ENCODE measurements around the gene ZNF358. TPM values are rescaled to one million over a fixed set of nuclear protein-coding genes. Genes with fewer than 3 reads are reported as not detected.
A peak's percentile ranks its signal among the peaks of the same experiment; 100 is the strongest.

The ZNF358 gene
- total RNA-seq, 2 donors from 2014 or later, result 20.2 to 44.1 TPM

GRCh38 chr19:7478173-7478842 lies 37.6 kb upstream of the ZNF358 start:
- DNase-seq, result no peak
- Histone ChIP-seq H3K36me3 (no peaks in the 10 kb centered on the region), H3K9ac (ENCODE audit: low read depth in 2 of 2, low read length in 2 of 2) (no peak overlapping the region), H3K9me3 (no peaks in the 10 kb centered on the region), H3K4me1 (peaks cover 2% of the 10 kb centered on the region), H3K27me3 (no peaks in the 10 kb centered on the region), H3K27ac (no peak overlapping the region), H3K4me3 (no peak overlapping the region)
- intact Hi-C loops (cut with DNase I), result no loop called here
- TF ChIP-seq CTCF (IDR thresholded peaks at IDR 0.05), result no peak

- Histone ChIP-seq H3K4me3 (no peak overlapping the region), H3K27me3 (no peaks in the 10 kb centered on the region), H3K27ac (no peak overlapping the region), H3K4me1 (peaks cover 4% of the 10 kb centered on the region), H3K9me3 (no peaks in the 10 kb centered on the region), H3K9ac (ENCODE audit: low read depth in 2 of 2, low read length in 2 of 2) (no peak overlapping the region), H3K36me3 (no peaks in the 10 kb centered on the region)
- intact Hi-C loops (cut with DNase I), result no loop called here
- TF ChIP-seq CTCF (IDR thresholded peaks at IDR 0.05), result no peak
- no peak for DNase-seq
Observed at GRCh38 chr19:7478843-7479227, 37.1 kb upstream of the ZNF358 start.

- Histone ChIP-seq H3K4me3 (no peak overlapping the region), H3K9ac (ENCODE audit: low read depth in 2 of 2, low read length in 2 of 2) (no peak overlapping the region), H3K27ac (no peak overlapping the region), H3K36me3 (no peaks in the 10 kb centered on the region), H3K27me3 (no peaks in the 10 kb centered on the region), H3K4me1 (peaks cover 4% of the 10 kb centered on the region), H3K9me3 (no peaks in the 10 kb centered on the region)
- intact Hi-C loops (cut with DNase I), result no loop called here
- no peak for TF ChIP-seq CTCF (IDR thresholded peaks at IDR 0.05)
- DNase-seq, result no peak
Observed at GRCh38 chr19:7480222-7480969, 35.5 kb upstream of the ZNF358 start.

- no peak for TF ChIP-seq CTCF (IDR thresholded peaks at IDR 0.05)
- H3K27ac ChIP-seq, result no peak overlapping the region
- intact Hi-C loops (cut with DNase I), result no loop called here
Observed at GRCh38 chr19:7480970-7481255, 35.0 kb upstream of the ZNF358 start.

GRCh38 chr19:7482584-7483439 lies 33.1 kb upstream of the ZNF358 start:
- peaks cover 4% of the 10 kb centered on the region for H3K4me1 ChIP-seq
- peak; percentile 74 for DNase-seq
- H3K27me3 ChIP-seq, result no peaks in the 10 kb centered on the region
- H3K4me3 ChIP-seq, result no peak overlapping the region
- H3K9ac ChIP-seq (ENCODE audit: low read depth in 2 of 2, low read length in 2 of 2), result peak overlapping the region in 1 of 2 donors; percentile 34
- no peaks in the 10 kb centered on the region for H3K36me3 ChIP-seq
- H3K9me3 ChIP-seq, result no peaks in the 10 kb centered on the region
- TF ChIP-seq CTCF (IDR thresholded peaks at IDR 0.05), result no peak
- H3K27ac ChIP-seq, result no peak overlapping the region
- intact Hi-C loops (cut with DNase I), result no loop called here

More at GRCh38 chr19:7480970-7481255, 35.0 kb upstream of the ZNF358 start:
- no peak overlapping the region for H3K9ac ChIP-seq (ENCODE audit: low read depth in 2 of 2, low read length in 2 of 2)
- DNase-seq, result no peak
- H3K36me3 ChIP-seq, result no peaks in the 10 kb centered on the region
- H3K9me3 ChIP-seq, result no peaks in the 10 kb centered on the region
- peaks cover 4% of the 10 kb centered on the region for H3K4me1 ChIP-seq
- no peak overlapping the region for H3K4me3 ChIP-seq
- no peaks in the 10 kb centered on the region for H3K27me3 ChIP-seq

All from colonic mucosa (tissue), 4 donors.